HG03175 (cell line): ENCODE results near the gene AKAP6.

Source experiments
- ATAC-seq: cut with Tn5 transposase; IDR thresholded peaks from one replicate; pipeline ENCODE4 v1.9.1; 2021; ENCODE audit warnings: mild to moderate bottlenecking, moderate library complexity; ENCODE audit not compliant: unreplicated experiment

AKAP6 gene

GRCh38 chr14:32650030-32650429, 320.9 kb downstream of the AKAP6 start:
- ATAC-seq, result no peak

- no peak for ATAC-seq
Measured at GRCh38 chr14:32650665-32651064, 321.6 kb downstream of the AKAP6 start.

GRCh38 chr14:32654106-32654505, 325.0 kb downstream of the AKAP6 start:
- no peak for ATAC-seq

- ATAC-seq, result no peak
Measured at GRCh38 chr14:32656601-32657000, 327.5 kb downstream of the AKAP6 start.

- no peak for ATAC-seq
Measured at GRCh38 chr14:32657081-32657480, 328.0 kb downstream of the AKAP6 start.

- no peak for ATAC-seq
Measured at GRCh38 chr14:32661216-32661615, 332.1 kb downstream of the AKAP6 start.

- no peak for ATAC-seq
Measured at GRCh38 chr14:32662211-32662610, 333.1 kb downstream of the AKAP6 start.

- no peak for ATAC-seq
Measured at GRCh38 chr14:32666308-32666707, 337.2 kb downstream of the AKAP6 start.

- no peak for ATAC-seq
Measured at GRCh38 chr14:32667287-32667686, 338.2 kb downstream of the AKAP6 start.

GRCh38 chr14:32667791-32668190, 338.7 kb downstream of the AKAP6 start:
- ATAC-seq, result no peak

GRCh38 chr14:32669391-32669790, 340.3 kb downstream of the AKAP6 start:
- no peak for ATAC-seq

- ATAC-seq, result no peak
Measured at GRCh38 chr14:32675433-32675832, 346.3 kb downstream of the AKAP6 start.

GRCh38 chr14:32677129-32677780, 348.2 kb downstream of the AKAP6 start:
- ATAC-seq, result no peak

GRCh38 chr14:32678088-32678487, 349.0 kb downstream of the AKAP6 start:
- no peak for ATAC-seq

GRCh38 chr14:32679927-32680612, 351.0 kb downstream of the AKAP6 start:
- ATAC-seq, result no peak

- no peak for ATAC-seq
Measured at GRCh38 chr14:32681598-32681997, 352.5 kb downstream of the AKAP6 start.

- ATAC-seq, result no peak
Measured at GRCh38 chr14:32682214-32682613, 353.1 kb downstream of the AKAP6 start.

GRCh38 chr14:32683679-32684078, 354.6 kb downstream of the AKAP6 start:
- no peak for ATAC-seq

GRCh38 chr14:32688941-32689340, 359.8 kb downstream of the AKAP6 start:
- no peak for ATAC-seq

- ATAC-seq, result no peak
Measured at GRCh38 chr14:32692441-32692840, 363.3 kb downstream of the AKAP6 start.

GRCh38 chr14:32693114-32693513, 364.0 kb downstream of the AKAP6 start:
- no peak for ATAC-seq

- no peak for ATAC-seq
Measured at GRCh38 chr14:32694795-32695449, 365.8 kb downstream of the AKAP6 start.
